Fibroblast of the conjunctiva (primary cell): ENCODE results near the gene ZNHIT2.
"Not testable (repeated sequence)": the region's sequence is repeated elsewhere in the genome, so short reads cannot be mapped to it uniquely, and the experiment has no call there.

Source experiments
- DNase-seq: peaks from one replicate; pipeline ENCODE4 v3.0.0-alpha.2; 2010; ENCODE audit warnings: low read depth

The ZNHIT2 gene

GRCh38 chr11:65117206-65118096 is at the start of gene ZNHIT2:
Gene ZNHIT2, minus strand, starts transcription at chr11:65117701. Its CDS starts 48 bp downstream, at chr11:65117653.
- DNase-seq: peak; percentile 97

- no peak for DNase-seq
These were observed 49.4 kb upstream of the ZNHIT2 start for GRCh38 chr11:65166893-65167292.

- no peak for DNase-seq
These were observed 48.2 kb upstream of the ZNHIT2 start for GRCh38 chr11:65165410-65166317.

GRCh38 chr11:65163684-65164083 is 46.2 kb upstream of the ZNHIT2 start:
- no peak for DNase-seq

- DNase-seq: no peak
These were observed 43.1 kb upstream of the ZNHIT2 start for GRCh38 chr11:65160643-65161042.

GRCh38 chr11:65159012-65159411 is 41.5 kb upstream of the ZNHIT2 start:
- no peak for DNase-seq

- DNase-seq: no peak
These were observed 39.8 kb upstream of the ZNHIT2 start for GRCh38 chr11:65157336-65157735.

- DNase-seq: no peak
These were observed 39.4 kb upstream of the ZNHIT2 start for GRCh38 chr11:65156926-65157325.

- DNase-seq: no peak
These were observed 38.8 kb upstream of the ZNHIT2 start for GRCh38 chr11:65156256-65156655.

GRCh38 chr11:65152122-65152521 is 34.6 kb upstream of the ZNHIT2 start:
- DNase-seq: no peak

GRCh38 chr11:65151331-65151899 is 33.9 kb upstream of the ZNHIT2 start:
- DNase-seq: no peak

- peak; percentile 9 for DNase-seq
These were observed 33.2 kb upstream of the ZNHIT2 start for GRCh38 chr11:65150509-65151299.

GRCh38 chr11:65150131-65150508 is 32.6 kb upstream of the ZNHIT2 start:
- DNase-seq: not testable (repeated sequence)

GRCh38 chr11:65148657-65149056 is 31.2 kb upstream of the ZNHIT2 start:
- DNase-seq: no peak

GRCh38 chr11:65147352-65148075 is 30.0 kb upstream of the ZNHIT2 start:
- no peak for DNase-seq

GRCh38 chr11:65141896-65142494 is 24.5 kb upstream of the ZNHIT2 start:
- no peak for DNase-seq

GRCh38 chr11:65136515-65137096 is 19.1 kb upstream of the ZNHIT2 start:
- no peak for DNase-seq

GRCh38 chr11:65135633-65136145 is 18.2 kb upstream of the ZNHIT2 start:
- no peak for DNase-seq

GRCh38 chr11:65134952-65135632 is 17.6 kb upstream of the ZNHIT2 start:
- DNase-seq: peak; percentile 92
